Esophagus muscularis mucosa (tissue), 4 donors: ENCODE data around the gene NPAS3. TPM values are rescaled to one million over a fixed set of nuclear protein-coding genes. Genes with fewer than 3 reads are reported as not detected.

ENCODE experiments used
- DNase-seq: peaks from one replicate; pipeline ENCODE4 v3.0.0-alpha.2; 2017; ENCODE audit errors: extremely low spot score
- H3K27ac ChIP-seq, 4 donors: fragments of 200-600 bp; sonication (generic); replicated peaks in 1 of 4; 1 replicate in 3 of 4; 2 replicates in 1 of 4; pipeline ENCODE4 v1.5.1; 2016 to 2019; ENCODE audit warnings: mild to moderate bottlenecking in 1 of 4
- H3K27me3 ChIP-seq, 4 donors: fragments of 200-600 bp; sonication (generic); one replicate each; pipeline versions ENCODE4 v1.5.1 to v1.6.0; 2016 to 2019
- H3K36me3 ChIP-seq, 4 donors: fragments of 200-600 bp; sonication (generic); one replicate each; pipeline ENCODE4 v1.5.1; 2016 to 2019
- H3K4me1 ChIP-seq, 4 donors: fragments of 200-600 bp; sonication (generic); one replicate each; pipeline ENCODE4 v1.5.1; 2016 to 2019
- H3K4me3 ChIP-seq, 4 donors: fragments of 200-600 bp; sonication (generic); 1 replicate in 2 of 4; 2 replicates in 2 of 4; pipeline ENCODE4 v1.5.1; 2016 to 2019; ENCODE audit warnings: mild to moderate bottlenecking in 4 of 4, moderate library complexity in 1 of 4
- H3K9me3 ChIP-seq, 4 donors: fragments of 200-600 bp; sonication (generic); 1 replicate in 3 of 4; 2 replicates in 1 of 4; pipeline ENCODE4 v1.5.1; 2016 to 2019
- CTCF ChIP-seq, 3 experiments: fragments of 200-600 bp in 2 of 3; fragments of 450-650 bp in 1 of 3; sonication (generic) in 2 of 3; IDR thresholded peaks; one replicate each; pipeline ENCODE4 v1.5.1; 2017 to 2019; ENCODE audit warnings: antibody characterized with exemption in 3 of 3, mild to moderate bottlenecking in 2 of 3, moderate library complexity in 1 of 3
- EP300 ChIP-seq: sonication (generic); formaldehyde crosslinking; IDR thresholded peaks from one replicate; pipeline ENCODE4 v1.6.1; 2017; ENCODE audit warnings: antibody characterized with exemption
- POLR2A ChIP-seq: fragments of 450-650 bp; IDR thresholded peaks from one replicate; pipeline ENCODE4 v1.6.1; 2017; ENCODE audit warnings: antibody characterized with exemption, moderate library complexity, mild to moderate bottlenecking, low read depth
- POLR2AphosphoS5 ChIP-seq, 2 donors: sonication (generic); formaldehyde crosslinking; IDR thresholded peaks; one replicate each; pipeline ENCODE4 v1.6.1; 2017; ENCODE audit warnings: antibody characterized with exemption in 2 of 2
- WGBS: methylation state at CpG from one replicate; pipeline ENCODE4 v1.1.5; 2018; 5-methylcytosine and 5-hydroxymethylcytosine counted together
- intact Hi-C: fragments of 100-400 bp; cut with DNase I; formaldehyde crosslinking; loops from one replicate; pipeline ENCODE4 v1.15.1; 2023
- total RNA-seq, 4 donors: library from RNA; depleted of rRNA; stranded (reverse); fragments of >200 nt; gene quantifications; one replicate each; pipeline versions ENCODE4 v1.1.0 to v1.2.1, GENCODE V29; 2016

The NPAS3 gene
- total RNA-seq, 4 donors from 2014 or later: 3.3 to 7.3 (median 5.8) TPM

GRCh38 chr14:33359288-33359881, 420.7 kb downstream of the NPAS3 start:
- Histone ChIP-seq H3K27ac (no peak overlapping the region), H3K36me3 (no peaks in the 10 kb centered on the region), H3K4me1 (no peaks in the 10 kb centered on the region), H3K4me3 (no peak overlapping the region), H3K9me3 (no peaks in the 10 kb centered on the region), H3K27me3 (no peaks in the 10 kb centered on the region)
- 87% methylated on average over 7 of the region's 7 CpGs for WGBS
- TF ChIP-seq POLR2A: no peak
- no peak for TF ChIP-seq POLR2AphosphoS5 (IDR thresholded peaks at IDR 0.05)
- TF ChIP-seq EP300: no peak
- no peak for TF ChIP-seq CTCF (IDR thresholded peaks at IDR 0.05)
- DNase-seq: no peak
- intact Hi-C loops: no loop called here

DNA sequence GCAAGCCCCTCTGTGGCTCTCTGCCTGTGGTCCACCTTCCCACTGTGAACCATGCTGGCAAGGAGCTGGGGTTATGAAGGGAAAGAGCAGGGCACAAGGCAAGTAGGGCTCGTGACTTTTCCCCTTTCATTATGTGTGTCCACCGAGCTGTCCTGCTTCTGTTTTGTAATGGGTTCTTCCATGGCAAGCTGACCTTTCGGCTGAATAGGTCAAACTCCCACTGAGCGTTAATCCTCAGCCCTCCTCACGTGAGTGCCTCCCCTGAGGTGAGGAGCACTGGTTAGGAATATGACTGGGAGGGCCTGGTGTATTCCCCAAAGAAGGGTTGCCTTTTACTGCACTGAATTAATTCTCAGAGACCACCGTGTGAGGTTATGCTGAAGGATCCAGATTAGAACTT, 424.3 kb downstream of the NPAS3 start:
- Histone ChIP-seq H3K4me1 (no peaks in the 10 kb centered on the region), H3K36me3 (no peaks in the 10 kb centered on the region), H3K9me3 (no peaks in the 10 kb centered on the region), H3K4me3 (no peak overlapping the region), H3K27ac (no peak overlapping the region), H3K27me3 (no peaks in the 10 kb centered on the region)
- intact Hi-C loops: no loop called here
- 81% methylated on average over 6 of the region's 6 CpGs for WGBS
- TF ChIP-seq EP300 (no peak), CTCF (IDR thresholded peaks at IDR 0.05) (no peak), POLR2AphosphoS5 (IDR thresholded peaks at IDR 0.05) (no peak), POLR2A (no peak)
- DNase-seq: no peak

- intact Hi-C loops: no loop called here
- H3K4me3 ChIP-seq: no peak overlapping the region
- TF ChIP-seq CTCF (IDR thresholded peaks at IDR 0.05): no peak
- TF ChIP-seq POLR2AphosphoS5 (IDR thresholded peaks at IDR 0.05): no peak
- no peak for TF ChIP-seq POLR2A
- no peak for TF ChIP-seq EP300
- no peaks in the 10 kb centered on the region for H3K27me3 ChIP-seq
- no peaks in the 10 kb centered on the region for H3K4me1 ChIP-seq
- H3K9me3 ChIP-seq: no peaks in the 10 kb centered on the region
- H3K36me3 ChIP-seq: no peaks in the 10 kb centered on the region
- no peak overlapping the region for H3K27ac ChIP-seq
- DNase-seq: no peak
- WGBS: 92% methylated on average over 3 of the region's 3 CpGs
These were observed 425.0 kb downstream of the NPAS3 start for GRCh38 chr14:33363682-33364081.

GRCh38 chr14:33364466-33364865, 425.8 kb downstream of the NPAS3 start:
- Histone ChIP-seq H3K36me3 (no peaks in the 10 kb centered on the region), H3K4me1 (no peaks in the 10 kb centered on the region), H3K4me3 (no peak overlapping the region), H3K27ac (no peak overlapping the region), H3K27me3 (no peaks in the 10 kb centered on the region), H3K9me3 (no peaks in the 10 kb centered on the region)
- DNase-seq: no peak
- WGBS: 66% methylated on average over 4 of the region's 4 CpGs
- intact Hi-C loops: no loop called here
- TF ChIP-seq CTCF (IDR thresholded peaks at IDR 0.05) (no peak), EP300 (no peak), POLR2A (no peak), POLR2AphosphoS5 (IDR thresholded peaks at IDR 0.05) (no peak)

DNA sequence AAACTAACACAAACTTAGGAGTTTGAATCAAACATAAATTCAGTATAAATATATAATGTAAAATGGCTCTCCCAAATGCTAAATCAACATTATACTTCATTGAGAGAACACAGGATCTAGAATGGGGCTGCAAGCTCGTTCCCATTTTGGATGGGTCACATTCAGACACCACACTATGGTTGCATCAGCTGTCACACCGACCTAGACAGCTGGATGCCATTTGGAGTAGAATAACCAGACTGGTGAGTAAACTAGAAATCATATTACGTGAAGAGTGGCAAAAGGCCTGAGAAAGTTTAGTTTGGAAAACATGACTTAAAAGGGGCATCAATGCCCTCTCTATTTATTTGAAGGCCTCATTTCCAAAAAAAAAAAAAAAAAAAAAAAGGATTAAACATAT, 430.4 kb downstream of the NPAS3 start:
- intact Hi-C loops: no loop called here
- Histone ChIP-seq H3K4me1 (no peaks in the 10 kb centered on the region), H3K4me3 (no peak overlapping the region), H3K27me3 (no peaks in the 10 kb centered on the region), H3K27ac (no peak overlapping the region), H3K9me3 (no peaks in the 10 kb centered on the region), H3K36me3 (no peaks in the 10 kb centered on the region)
- DNase-seq: no peak
- 98% methylated on average over 3 of the region's 3 CpGs for WGBS
- TF ChIP-seq POLR2A: no peak
- TF ChIP-seq EP300: no peak
- no peak for TF ChIP-seq POLR2AphosphoS5 (IDR thresholded peaks at IDR 0.05)
- no peak for TF ChIP-seq CTCF (IDR thresholded peaks at IDR 0.05)
